Measurements from ENCODE around the gene PRR14.

GRCh38 chr16:30658731-30659506 lies 8.2 kb downstream of the PRR14 start:
- TF ChIP-seq CTCF (IDR thresholded peaks at IDR 0.05) (peak in 2 of 3 experiments; percentile 9 to 19), POLR2A (IDR thresholded peaks at IDR 0.05) (no peak)
